ENCODE results near the gene PLEKHM1. TPM values are rescaled to one million over a fixed set of nuclear protein-coding genes. Genes with fewer than 3 reads are reported as not detected.

PLEKHM1 gene
- total RNA-seq, 1 donor from 2014 or later, result 41.7 TPM

DNA sequence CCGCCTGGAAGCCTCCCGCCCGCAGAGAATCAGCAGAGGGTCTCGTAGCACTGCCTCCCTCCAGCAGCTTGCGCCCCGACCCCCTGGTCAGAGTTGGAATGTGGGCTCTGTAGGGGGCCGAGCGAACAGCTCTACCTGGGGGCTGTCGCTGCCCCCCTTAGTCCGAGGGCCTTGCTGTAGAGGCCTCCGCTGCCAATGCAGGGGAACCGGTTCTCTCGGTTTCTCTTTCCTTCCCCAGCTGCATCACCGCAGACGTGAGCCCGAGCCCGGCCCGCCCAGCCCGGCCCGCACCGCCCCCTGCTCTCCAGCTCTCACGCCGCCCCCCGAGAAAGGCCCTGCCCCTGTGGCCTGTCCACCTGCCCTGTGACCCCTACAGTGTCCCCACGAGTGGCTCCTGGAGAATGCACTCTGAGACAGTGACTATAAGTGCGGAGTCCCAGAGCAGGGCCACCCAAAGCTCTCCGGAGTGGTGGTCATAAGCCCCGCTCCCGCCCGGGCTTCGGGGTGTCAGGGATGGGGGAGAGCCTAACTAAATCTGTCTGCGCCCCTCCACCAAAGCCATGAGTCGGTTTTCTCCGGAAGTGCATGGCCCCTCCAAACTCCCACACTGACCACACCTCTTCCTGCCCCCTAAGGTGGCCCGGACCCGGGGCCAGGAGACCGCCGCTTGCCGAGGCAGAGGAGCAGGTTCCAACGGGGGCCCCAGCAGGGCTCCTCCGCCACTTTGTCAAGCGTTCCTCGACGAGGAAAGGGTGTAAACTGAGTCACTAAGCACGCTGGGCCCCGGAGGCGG, 59.6 kb downstream of the PLEKHM1 start:
- H3K27ac Mint-ChIP-seq (ENCODE audit: unreplicated experiment), result no peak overlapping the region
- peaks cover 34% of the 10 kb centered on the region for H3K27me3 Mint-ChIP-seq (ENCODE audit: unreplicated experiment)
- H3K36me3 Mint-ChIP-seq (ENCODE audit: unreplicated experiment), result peaks cover 2% of the 10 kb centered on the region

DNA sequence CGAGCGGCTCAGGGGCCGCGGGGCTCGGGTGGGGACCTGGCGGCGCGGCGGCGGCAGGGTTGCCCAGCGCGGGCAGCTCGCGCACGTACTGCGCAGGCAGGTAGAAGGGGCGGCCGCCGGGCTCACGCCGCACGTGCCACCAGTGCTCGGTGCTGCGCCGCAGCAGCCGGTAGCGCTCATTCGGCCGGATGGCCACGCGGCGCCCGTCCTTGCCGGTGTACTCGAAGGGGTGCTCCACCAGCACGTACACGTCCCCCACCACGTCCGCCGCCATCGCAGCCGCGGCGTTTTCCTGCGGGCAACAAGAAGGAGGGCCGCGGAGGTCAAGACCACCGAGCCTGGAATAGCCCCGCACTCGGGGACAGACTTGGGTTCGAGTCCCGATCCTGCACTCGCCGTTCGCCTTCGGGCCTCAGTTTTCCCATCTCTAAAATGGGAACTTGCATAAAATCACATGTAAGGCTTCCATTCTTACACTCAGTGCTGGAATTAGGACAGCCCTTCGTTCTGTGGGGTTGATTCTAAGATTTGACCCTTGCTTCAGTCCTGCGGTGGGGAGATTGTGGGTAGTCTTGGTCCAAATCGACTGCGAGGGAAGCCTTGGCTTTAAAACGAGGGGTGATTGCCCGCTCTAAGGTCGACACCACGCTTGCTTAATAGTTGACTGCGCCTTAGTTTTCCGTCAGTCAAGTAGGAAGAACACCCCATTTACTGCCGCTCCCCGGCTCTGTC, 60.3 kb downstream of the PLEKHM1 start:
- DNase-seq (ENCODE audit: extremely low spot score, unreplicated experiment), result no peak
- no peaks in the 10 kb centered on the region for H3K9me3 Mint-ChIP-seq (ENCODE audit: unreplicated experiment)
- peaks cover 34% of the 10 kb centered on the region for H3K27me3 Mint-ChIP-seq (ENCODE audit: unreplicated experiment)
- peaks cover under 1% of the 10 kb centered on the region for H3K36me3 Mint-ChIP-seq (ENCODE audit: unreplicated experiment)
- peak overlapping the region; percentile 65 for H3K4me3 Mint-ChIP-seq (ENCODE audit: unreplicated experiment)
- TF ChIP-seq, protein P1, sequence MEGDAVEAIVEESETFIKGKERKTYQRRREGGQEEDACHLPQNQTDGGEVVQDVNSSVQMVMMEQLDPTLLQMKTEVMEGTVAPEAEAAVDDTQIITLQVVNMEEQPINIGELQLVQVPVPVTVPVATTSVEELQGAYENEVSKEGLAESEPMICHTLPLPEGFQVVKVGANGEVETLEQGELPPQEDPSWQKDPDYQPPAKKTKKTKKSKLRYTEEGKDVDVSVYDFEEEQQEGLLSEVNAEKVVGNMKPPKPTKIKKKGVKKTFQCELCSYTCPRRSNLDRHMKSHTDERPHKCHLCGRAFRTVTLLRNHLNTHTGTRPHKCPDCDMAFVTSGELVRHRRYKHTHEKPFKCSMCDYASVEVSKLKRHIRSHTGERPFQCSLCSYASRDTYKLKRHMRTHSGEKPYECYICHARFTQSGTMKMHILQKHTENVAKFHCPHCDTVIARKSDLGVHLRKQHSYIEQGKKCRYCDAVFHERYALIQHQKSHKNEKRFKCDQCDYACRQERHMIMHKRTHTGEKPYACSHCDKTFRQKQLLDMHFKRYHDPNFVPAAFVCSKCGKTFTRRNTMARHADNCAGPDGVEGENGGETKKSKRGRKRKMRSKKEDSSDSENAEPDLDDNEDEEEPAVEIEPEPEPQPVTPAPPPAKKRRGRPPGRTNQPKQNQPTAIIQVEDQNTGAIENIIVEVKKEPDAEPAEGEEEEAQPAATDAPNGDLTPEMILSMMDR (IDR thresholded peaks at IDR 0.05), result no peak
- H3K27ac Mint-ChIP-seq (ENCODE audit: unreplicated experiment), result no peak overlapping the region
- H3K4me1 Mint-ChIP-seq (ENCODE audit: unreplicated experiment), result peaks cover 34% of the 10 kb centered on the region

More for the DNA sequence above, 59.6 kb downstream of the PLEKHM1 start:
- Mint-ChIP-seq H3K4me3 (ENCODE audit: unreplicated experiment) (peak overlapping the region; percentile 65), H3K9me3 (ENCODE audit: unreplicated experiment) (no peaks in the 10 kb centered on the region), H3K4me1 (ENCODE audit: unreplicated experiment) (peaks cover 27% of the 10 kb centered on the region)
- TF ChIP-seq, protein P1 (IDR thresholded peaks at IDR 0.05), result no peak
- no peak for DNase-seq (ENCODE audit: extremely low spot score, unreplicated experiment)

DNA sequence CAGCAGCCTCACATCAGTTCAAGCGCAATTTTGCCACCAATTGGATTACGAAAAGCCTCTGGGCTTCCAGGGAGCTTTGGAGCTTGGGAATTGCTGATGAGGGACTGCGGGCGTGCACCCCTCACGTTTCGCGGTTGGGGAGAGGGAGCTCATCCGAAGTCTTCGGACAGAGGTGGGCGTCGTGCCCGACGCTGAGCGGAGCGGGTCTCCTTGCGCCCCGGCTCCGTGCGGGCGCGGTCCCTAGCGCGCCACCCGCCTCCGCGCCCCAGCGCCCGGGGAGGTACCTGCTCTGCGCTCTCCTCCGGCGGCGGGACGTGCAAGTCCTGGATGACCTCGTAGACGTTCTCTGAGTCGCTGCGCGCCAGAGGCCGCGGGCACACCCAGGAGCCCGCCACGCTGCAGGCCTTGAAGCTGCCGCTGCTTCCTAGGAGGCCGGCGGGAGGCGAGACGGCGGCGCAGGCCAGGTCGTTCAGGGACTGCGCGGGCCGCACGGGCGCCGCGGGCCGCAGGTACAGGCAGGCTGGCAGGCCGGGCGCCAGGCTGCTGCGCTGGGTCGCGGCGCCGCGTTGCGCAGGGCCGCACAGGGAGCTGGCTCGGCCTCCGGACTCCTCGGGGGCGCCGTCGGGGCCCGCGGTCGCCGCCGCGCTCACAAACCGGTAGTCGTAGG, 61.0 kb downstream of the PLEKHM1 start:
- H3K27me3 Mint-ChIP-seq (ENCODE audit: unreplicated experiment), result peaks cover 34% of the 10 kb centered on the region
- H3K27ac Mint-ChIP-seq (ENCODE audit: unreplicated experiment), result no peak overlapping the region
- peaks cover 34% of the 10 kb centered on the region for H3K4me1 Mint-ChIP-seq (ENCODE audit: unreplicated experiment)
- H3K36me3 Mint-ChIP-seq (ENCODE audit: unreplicated experiment), result no peaks in the 10 kb centered on the region
- no peak for DNase-seq (ENCODE audit: extremely low spot score, unreplicated experiment)
- H3K9me3 Mint-ChIP-seq (ENCODE audit: unreplicated experiment), result no peaks in the 10 kb centered on the region
- no peak overlapping the region for H3K4me3 Mint-ChIP-seq (ENCODE audit: unreplicated experiment)
- TF ChIP-seq, protein P1 (IDR thresholded peaks at IDR 0.05), result no peak

DNA sequence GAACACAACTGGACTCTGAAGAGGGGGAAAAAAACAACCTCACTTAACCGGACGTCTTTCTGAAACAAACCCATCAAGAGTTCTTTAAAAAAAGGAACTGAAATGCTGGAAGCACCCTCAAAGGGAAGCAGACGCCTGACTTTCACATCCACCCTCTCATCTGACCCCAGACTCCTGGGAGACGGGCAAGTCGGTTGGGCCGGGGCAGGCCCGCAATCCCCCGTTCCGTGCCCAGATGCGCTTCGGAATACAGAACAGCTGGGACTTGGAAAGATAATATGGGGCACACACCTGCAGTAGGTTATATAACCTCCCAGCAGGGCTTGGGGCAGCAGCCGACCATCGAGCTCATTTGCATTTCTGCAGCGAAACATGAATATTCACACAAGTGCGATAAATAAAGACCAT, 61.6 kb downstream of the PLEKHM1 start:
- no peak overlapping the region for H3K27ac Mint-ChIP-seq (ENCODE audit: unreplicated experiment)
- no peak for DNase-seq (ENCODE audit: extremely low spot score, unreplicated experiment)
- no peaks in the 10 kb centered on the region for H3K9me3 Mint-ChIP-seq (ENCODE audit: unreplicated experiment)
- H3K36me3 Mint-ChIP-seq (ENCODE audit: unreplicated experiment), result no peaks in the 10 kb centered on the region
- TF ChIP-seq, protein P1 (IDR thresholded peaks at IDR 0.05), result no peak
- no peak overlapping the region for H3K4me3 Mint-ChIP-seq (ENCODE audit: unreplicated experiment)
- peaks cover 34% of the 10 kb centered on the region for H3K27me3 Mint-ChIP-seq (ENCODE audit: unreplicated experiment)
- H3K4me1 Mint-ChIP-seq (ENCODE audit: unreplicated experiment), result peaks cover 34% of the 10 kb centered on the region
